OCI-LY3 (cell line): Measurements from ENCODE around the gene GALNT1.

Experiments
- CTCF ChIP-seq: fragments of 200-600, 300-600 bp; sonication (generic); IDR thresholded peaks from 2 replicates; pipeline ENCODE4 v1.5.1; 2014; ENCODE audit warnings: antibody characterized with exemption, low read length, low read depth
- EZH2phosphoT487 ChIP-seq: fragments of 200-600 bp; shearing (Covaris generic); IDR thresholded peaks from 2 replicates; pipeline ENCODE4 v1.6.1; 2018; ENCODE audit warnings: antibody characterized with exemption, mixed run types, low read depth

GRCh38 chr18:35680139-35680551, 98.6 kb downstream of the GALNT1 start:
- TF ChIP-seq CTCF (no peak), EZH2phosphoT487 (no peak)
